Endothelial cell of coronary artery (primary cell): ENCODE results near the gene HDHD3. TPM values are rescaled to one million over a fixed set of nuclear protein-coding genes. Genes with fewer than 3 reads are reported as not detected.

Source experiments
- total RNA-seq: library from RNA; depleted of rRNA; stranded (reverse); fragments of >200 nt; gene quantifications from 2 replicates; pipeline ENCODE4 v1.2.3, GENCODE V29; 2014

The HDHD3 gene, protein sequence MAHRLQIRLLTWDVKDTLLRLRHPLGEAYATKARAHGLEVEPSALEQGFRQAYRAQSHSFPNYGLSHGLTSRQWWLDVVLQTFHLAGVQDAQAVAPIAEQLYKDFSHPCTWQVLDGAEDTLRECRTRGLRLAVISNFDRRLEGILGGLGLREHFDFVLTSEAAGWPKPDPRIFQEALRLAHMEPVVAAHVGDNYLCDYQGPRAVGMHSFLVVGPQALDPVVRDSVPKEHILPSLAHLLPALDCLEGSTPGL
- 4.9 TPM in 2 replicates for total RNA-seq

DNA sequence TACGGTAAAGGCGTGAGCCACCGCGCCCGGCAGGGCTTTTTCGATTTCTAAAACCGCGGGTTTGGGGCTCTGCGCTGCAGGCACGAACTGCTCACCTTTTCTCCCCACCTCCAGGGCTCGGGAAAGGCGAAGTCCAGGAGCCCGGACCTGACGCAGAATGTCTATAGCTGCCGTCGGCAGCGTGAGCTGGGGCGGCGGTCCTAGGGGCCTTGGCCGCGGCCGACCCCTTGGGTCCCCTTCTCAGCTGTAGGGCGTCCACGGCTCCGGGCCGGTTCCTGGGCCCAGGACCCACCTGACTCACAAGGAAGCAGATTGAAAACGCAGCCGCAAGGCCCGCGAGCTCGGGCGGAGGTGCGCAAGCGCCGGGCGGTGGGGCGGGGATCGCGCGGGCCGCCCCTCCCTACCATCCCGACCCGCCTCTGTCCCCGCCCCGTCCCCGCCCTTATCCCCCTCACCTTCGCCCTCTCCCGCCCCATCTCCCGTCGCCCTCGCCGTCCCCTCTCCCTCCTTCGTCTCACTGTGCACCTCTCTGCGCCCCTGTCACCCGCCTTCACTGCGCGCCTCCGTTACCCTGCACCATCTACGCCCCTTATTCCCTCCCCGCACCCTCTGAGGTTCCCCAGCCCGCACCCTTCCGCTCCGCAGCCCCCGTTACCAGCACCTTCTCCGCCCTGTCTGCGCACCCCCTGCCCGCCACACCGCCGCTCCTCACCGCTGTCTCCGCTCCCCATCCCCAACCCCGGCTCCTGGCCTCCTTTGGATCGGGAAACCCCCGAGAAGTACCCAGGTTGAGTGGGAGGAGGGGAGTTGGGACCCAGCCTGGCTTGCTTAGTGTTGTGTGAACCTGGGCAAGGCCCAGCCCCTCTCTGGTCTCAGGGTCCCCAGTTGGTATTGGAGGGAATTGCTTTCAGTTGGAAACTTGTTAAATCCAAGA is at the start of gene HDHD3:
Gene HDHD3 (minus strand): TSS at position 353 of the 934 bp plus-strand sequence. CDS start 2,632 bp downstream, outside the sequence.

GRCh38 chr9:113410207-113410864 is 33.5 kb upstream of the HDHD3 start, which contains the start of the genes C9orf43 and POLE3:
Gene C9orf43 (plus strand): TSS chr9:113410747. CDS start chr9:113413494, 2,747 bp downstream.
Gene POLE3 (minus strand): TSS chr9:113410675. CDS start chr9:113410293, 382 bp downstream.

GRCh38 chr9:113401027-113401792 is 24.4 kb upstream of the HDHD3 start, which contains the start of gene ALAD:
Gene ALAD (minus strand): TSS chr9:113401284. CDS start chr9:113393559, 7,725 bp downstream.

GRCh38 chr9:113349445-113350094 is 27.2 kb downstream of the HDHD3 start, which contains the start of gene BSPRY:
Gene BSPRY (plus strand): TSS chr9:113349541. CDS start chr9:113349580, 39 bp downstream.

GRCh38 chr9:113340011-113340699 is 36.6 kb downstream of the HDHD3 start, which contains the start of gene WDR31:
Gene WDR31 (minus strand): TSS chr9:113340275. CDS start chr9:113332022, 8,253 bp downstream.

Other genes with a start within 250 kb of the HDHD3 start
- 4.3 and 5.0 TPM in 2 replicates for gene SLC31A2, start 226.0 kb downstream of the HDHD3 start, total RNA-seq
- gene FKBP15, start 155.7 kb downstream of the HDHD3 start, total RNA-seq, result 15.6 and 19.1 TPM in 2 replicates
- gene SLC31A1, start 155.4 kb downstream of the HDHD3 start, total RNA-seq, result 12.0 and 16.8 TPM in 2 replicates
- 45.0 and 53.3 TPM in 2 replicates for gene CDC26, start 101.4 kb downstream of the HDHD3 start, total RNA-seq
- gene PRPF4, start 101.3 kb downstream of the HDHD3 start, total RNA-seq, result 26.6 and 27.1 TPM in 2 replicates
- not detected in 2 replicates for gene RNF183, start 73.6 kb downstream of the HDHD3 start, total RNA-seq
- 0.54 and 0.75 TPM in 2 replicates for gene WDR31, start 36.7 kb downstream of the HDHD3 start, total RNA-seq
- not detected in 2 replicates for gene BSPRY, start 27.4 kb downstream of the HDHD3 start, total RNA-seq
- gene ALAD, start 24.3 kb upstream of the HDHD3 start, total RNA-seq, result 14.1 and 21.0 TPM in 2 replicates
- gene POLE3, start 33.7 kb upstream of the HDHD3 start, total RNA-seq, result 40.4 and 55.8 TPM in 2 replicates
- gene C9orf43, start 33.8 kb upstream of the HDHD3 start, total RNA-seq, result 0.09 and 0.36 TPM in 2 replicates
- 299 and 327 TPM in 2 replicates for gene RGS3, start 86.7 kb upstream of the HDHD3 start, total RNA-seq